NB4 (cell line): ENCODE results near the gene CHAD.

ENCODE experiments used
- CTCF ChIP-seq: IDR thresholded peaks from one replicate; pipeline ENCODE4 v1.5.1; 2012; ENCODE audit warnings: low read depth, low read length
- POLR2A ChIP-seq: IDR thresholded peaks from 2 replicates; pipeline ENCODE4 v1.6.1; 2011; ENCODE audit warnings: mild to moderate bottlenecking; ENCODE audit not compliant: insufficient read length; ENCODE audit errors: extremely low read depth

- TF ChIP-seq POLR2A (no peak), CTCF (no peak)
Observed at GRCh38 chr17:50432125-50432762, 36.4 kb downstream of the CHAD start.
